HepG2 (cell line): ENCODE data around the gene MYO1E. TPM values are rescaled to one million over a fixed set of nuclear protein-coding genes. Genes with fewer than 3 reads are reported as not detected.

Experiments used
- ADNP ChIP-seq: sonication (generic); formaldehyde crosslinking; IDR thresholded peaks from 2 replicates; pipeline ENCODE4 v1.4.0; 2020; ENCODE audit warnings: missing genetic modification reagents
- ARHGAP35 ChIP-seq: sonication (generic); formaldehyde crosslinking; IDR thresholded peaks from 2 replicates; pipeline ENCODE4 v1.9.0; 2022; ENCODE audit warnings: mild to moderate bottlenecking, inconsistent platforms, moderate library complexity, missing genetic modification reagents, borderline replicate concordance
- ATF7 ChIP-seq, 2 experiments: fragments of 450-650 bp in 1 of 2; sonication (generic) in 1 of 2; formaldehyde crosslinking in 1 of 2; IDR thresholded peaks; 2 replicates each; pipeline versions ENCODE4 v1.4.0 to v1.6.1; 2016 to 2020; ENCODE audit warnings: antibody characterized with exemption in 1 of 2, mild to moderate bottlenecking in 1 of 2, missing genetic modification reagents in 1 of 2
- BCL3 ChIP-seq: sonication (generic); formaldehyde crosslinking; IDR thresholded peaks from 2 replicates; pipeline ENCODE4 v1.5.1; 2020; ENCODE audit warnings: mild to moderate bottlenecking, missing genetic modification reagents, moderate library complexity
- ETV6 ChIP-seq: sonication (generic); formaldehyde crosslinking; conservative IDR thresholded peaks from 2 replicates; pipeline ENCODE4 v1.4.0; 2020; ENCODE audit warnings: missing genetic modification reagents
- GLMP ChIP-seq: sonication (generic); formaldehyde crosslinking; IDR thresholded peaks from 2 replicates; pipeline ENCODE4 v1.9.0; 2021; ENCODE audit warnings: missing genetic modification reagents, mild to moderate bottlenecking, borderline replicate concordance
- MAZ ChIP-seq, 2 experiments: sonication (generic) in 1 of 2; formaldehyde crosslinking in 1 of 2; IDR thresholded peaks; 2 replicates each; pipeline versions ENCODE4 v1.5.0 to v1.6.1; 2012 to 2020; ENCODE audit warnings: low read depth in 2 of 2, mild to moderate bottlenecking in 2 of 2, borderline replicate concordance in 1 of 2, improper control_type of control experiment in 1 of 2, low read length in 1 of 2, missing genetic modification reagents in 1 of 2, moderate library complexity in 1 of 2
- MEIS2 ChIP-seq: sonication (generic); formaldehyde crosslinking; IDR thresholded peaks from 2 replicates; pipeline ENCODE4 v1.9.0; 2021; ENCODE audit warnings: mild to moderate bottlenecking, missing genetic modification reagents
- NFE2L1 ChIP-seq: sonication (generic); formaldehyde crosslinking; IDR thresholded peaks from 2 replicates; pipeline ENCODE4 v1.4.0; 2020; ENCODE audit warnings: missing genetic modification reagents, mild to moderate bottlenecking, borderline replicate concordance
- NFE2L2 ChIP-seq: fragments of 150-350 bp; IDR thresholded peaks from 2 replicates; pipeline ENCODE4 v1.6.1; 2014; ENCODE audit warnings: low read length
- NR2F1 ChIP-seq, 2 experiments: fragments of 450-650 bp in 1 of 2; formaldehyde crosslinking in 1 of 2; IDR thresholded peaks; 2 replicates each; pipeline versions ENCODE4 v1.5.0 to v1.6.1; 2016 to 2020; ENCODE audit warnings: mild to moderate bottlenecking in 1 of 2, missing compliant biosample characterization in 1 of 2, missing genetic modification reagents in 1 of 2, moderate library complexity in 1 of 2
- PHF5A ChIP-seq: IDR thresholded peaks from one replicate; pipeline ENCODE4 v1.6.1; 2018; ENCODE audit warnings: low read depth, missing genetic modification reagents; ENCODE audit not compliant: unreplicated experiment
- RBM22 ChIP-seq: fragments of 200-400 bp; formaldehyde crosslinking; optimal IDR thresholded peaks from 2 replicates; pipeline ENCODE3; 2017; ENCODE audit warnings: mild to moderate bottlenecking, low read length, moderate library complexity
- RFX1 ChIP-seq: fragments of 450-650 bp; IDR thresholded peaks from 2 replicates; pipeline ENCODE4 v1.6.1; 2017
- RFXAP ChIP-seq: sonication (generic); formaldehyde crosslinking; IDR thresholded peaks from 2 replicates; pipeline ENCODE4 v1.4.0; 2020; ENCODE audit warnings: missing genetic modification reagents, borderline replicate concordance
- SAFB2 ChIP-seq: sonication (generic); formaldehyde crosslinking; IDR thresholded peaks from 2 replicates; pipeline ENCODE4 v1.5.1; 2020; ENCODE audit warnings: missing genetic modification reagents, low read depth, mild to moderate bottlenecking, borderline replicate concordance
- SYNCRIP ChIP-seq: fragments of 200-400 bp; formaldehyde crosslinking; IDR thresholded peaks from 2 replicates; pipeline ENCODE4 v1.6.1; 2018; ENCODE audit warnings: mild to moderate bottlenecking, low read depth, low read length; ENCODE audit not compliant: insufficient read depth
- TBX2 ChIP-seq: sonication (generic); formaldehyde crosslinking; IDR thresholded peaks from 2 replicates; pipeline ENCODE4 v1.5.0; 2020; ENCODE audit warnings: missing genetic modification reagents, mild to moderate bottlenecking, borderline replicate concordance
- ZNF12 ChIP-seq: sonication (generic); formaldehyde crosslinking; IDR thresholded peaks from 2 replicates; pipeline ENCODE4 v1.5.0; 2020; ENCODE audit warnings: missing genetic modification reagents
- ZNF207 ChIP-seq: fragments of 450-650 bp; IDR thresholded peaks from 2 replicates; pipeline ENCODE4 v1.6.1; 2016; ENCODE audit warnings: antibody characterized with exemption, borderline replicate concordance
- ZNF232 ChIP-seq: sonication (generic); formaldehyde crosslinking; IDR thresholded peaks from 2 replicates; pipeline ENCODE4 v1.4.0; 2020; ENCODE audit warnings: missing genetic modification reagents, borderline replicate concordance
- ZNF33B ChIP-seq: sonication (generic); formaldehyde crosslinking; IDR thresholded peaks from 2 replicates; pipeline ENCODE4 v1.5.1; 2020; ENCODE audit warnings: mild to moderate bottlenecking, missing genetic modification reagents
- ZNF543 ChIP-seq: sonication (generic); formaldehyde crosslinking; IDR thresholded peaks from 2 replicates; pipeline ENCODE4 v1.4.0; 2020; ENCODE audit warnings: mild to moderate bottlenecking, missing genetic modification reagents
- ZNF709 ChIP-seq: sonication (generic); formaldehyde crosslinking; IDR thresholded peaks from 2 replicates; pipeline ENCODE4 v1.5.0; 2020; ENCODE audit warnings: mild to moderate bottlenecking, missing genetic modification reagents
- polyA plus RNA-seq, 8 experiments: library from polyadenylated mRNA; depleted of rRNA in 3 of 8; stranded (reverse) in 7 of 8; unstranded in 1 of 8; fragments of >200 nt; fragmentation: Illumina TruSeq in 4 of 8; extraction: Trizol in 4 of 8; gene quantifications; 2 replicates each; pipeline versions ENCODE4 v1.2.1 to v1.2.3, GENCODE V29; 2011 to 2016; ENCODE audit warnings: low read depth in 4 of 8, missing spikeins in 1 of 8, mixed read lengths in 1 of 8; ENCODE audit not compliant: insufficient read depth in 1 of 8
- total RNA-seq, 5 experiments: library from RNA; depleted of rRNA; stranded (reverse); fragments of >200 nt; fragmentation: Illumina TruSeq; extraction: Trizol; gene quantifications; 2 replicates each; pipeline ENCODE4 v1.2.3, GENCODE V29; 2016; ENCODE audit warnings: low read depth in 1 of 5
- TF ChIP-seq, protein P1 (sequence below): IDR thresholded peaks from 2 replicates; pipeline ENCODE4 v1.6.1; 2012; ENCODE audit warnings: low read length, improper control_type of control experiment

The MYO1E gene
- total and polyA plus RNA-seq, 2 of the 13 experiments (the other 11 are each of a cell fraction or from before 2014, with no cell fraction given), result 15.7 to 25.1 TPM

DNA sequence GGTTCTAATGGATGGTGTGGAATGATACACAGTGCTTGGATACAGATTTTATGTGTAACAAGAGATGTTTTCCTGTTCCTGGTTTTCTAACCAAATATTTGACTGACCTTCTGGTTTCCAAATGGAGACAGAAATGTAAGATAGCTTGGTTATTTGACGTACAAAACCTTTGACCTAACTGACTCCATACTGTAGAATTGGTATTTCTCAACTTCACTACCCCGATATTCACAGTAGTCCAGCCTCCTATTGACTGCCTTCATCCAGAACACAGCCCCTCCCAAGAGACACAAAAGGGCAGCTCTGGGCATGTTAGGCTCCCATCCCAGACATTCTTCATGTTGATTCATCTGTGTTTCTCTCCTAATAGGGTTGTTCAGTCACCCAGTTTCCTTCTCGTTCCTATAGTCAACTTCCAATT is 33.4 kb downstream of the MYO1E start (continued):
- TF ChIP-seq RFXAP (CRISPR knock-in tag), result no peak
- peak; percentile 57 to 60; a peak in 2 of 4 replicates for TF ChIP-seq NR2F1 (CRISPR knock-in tag; IDR thresholded peaks at IDR 0.05)
- TF ChIP-seq MEIS2 (CRISPR knock-in tag), result no peak
- no peak for TF ChIP-seq ZNF232 (CRISPR knock-in tag)
- TF ChIP-seq ZNF12 (CRISPR knock-in tag), result no peak
- TF ChIP-seq, protein P1, sequence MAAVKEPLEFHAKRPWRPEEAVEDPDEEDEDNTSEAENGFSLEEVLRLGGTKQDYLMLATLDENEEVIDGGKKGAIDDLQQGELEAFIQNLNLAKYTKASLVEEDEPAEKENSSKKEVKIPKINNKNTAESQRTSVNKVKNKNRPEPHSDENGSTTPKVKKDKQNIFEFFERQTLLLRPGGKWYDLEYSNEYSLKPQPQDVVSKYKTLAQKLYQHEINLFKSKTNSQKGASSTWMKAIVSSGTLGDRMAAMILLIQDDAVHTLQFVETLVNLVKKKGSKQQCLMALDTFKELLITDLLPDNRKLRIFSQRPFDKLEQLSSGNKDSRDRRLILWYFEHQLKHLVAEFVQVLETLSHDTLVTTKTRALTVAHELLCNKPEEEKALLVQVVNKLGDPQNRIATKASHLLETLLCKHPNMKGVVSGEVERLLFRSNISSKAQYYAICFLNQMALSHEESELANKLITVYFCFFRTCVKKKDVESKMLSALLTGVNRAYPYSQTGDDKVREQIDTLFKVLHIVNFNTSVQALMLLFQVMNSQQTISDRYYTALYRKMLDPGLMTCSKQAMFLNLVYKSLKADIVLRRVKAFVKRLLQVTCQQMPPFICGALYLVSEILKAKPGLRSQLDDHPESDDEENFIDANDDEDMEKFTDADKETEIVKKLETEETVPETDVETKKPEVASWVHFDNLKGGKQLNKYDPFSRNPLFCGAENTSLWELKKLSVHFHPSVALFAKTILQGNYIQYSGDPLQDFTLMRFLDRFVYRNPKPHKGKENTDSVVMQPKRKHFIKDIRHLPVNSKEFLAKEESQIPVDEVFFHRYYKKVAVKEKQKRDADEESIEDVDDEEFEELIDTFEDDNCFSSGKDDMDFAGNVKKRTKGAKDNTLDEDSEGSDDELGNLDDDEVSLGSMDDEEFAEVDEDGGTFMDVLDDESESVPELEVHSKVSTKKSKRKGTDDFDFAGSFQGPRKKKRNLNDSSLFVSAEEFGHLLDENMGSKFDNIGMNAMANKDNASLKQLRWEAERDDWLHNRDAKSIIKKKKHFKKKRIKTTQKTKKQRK, result no peak
- no peak for TF ChIP-seq BCL3 (CRISPR knock-in tag)
- TF ChIP-seq ZNF543 (CRISPR knock-in tag), result no peak
- no peak for TF ChIP-seq ZNF33B
- no peak for TF ChIP-seq RFX1
- no peak for TF ChIP-seq RBM22
- no peak for TF ChIP-seq NFE2L2
- no peak for TF ChIP-seq ZNF709 (CRISPR knock-in tag)
- no peak for TF ChIP-seq ETV6 (CRISPR knock-in tag)
- TF ChIP-seq MAZ (IDR thresholded peaks at IDR 0.05; ENCODE audit: borderline replicate concordance, low read depth, low read length), result no peak
- TF ChIP-seq MAZ (CRISPR knock-in tag; IDR thresholded peaks at IDR 0.05; ENCODE audit: low read depth), result no peak
- no peak for TF ChIP-seq ZNF207
- TF ChIP-seq ATF7 (IDR thresholded peaks at IDR 0.05), result no peak
- no peak for TF ChIP-seq ATF7 (CRISPR knock-in tag; IDR thresholded peaks at IDR 0.05)
- TF ChIP-seq ADNP (CRISPR knock-in tag), result no peak
- TF ChIP-seq SAFB2 (CRISPR knock-in tag), result no peak
- no peak for TF ChIP-seq TBX2 (CRISPR knock-in tag)
- TF ChIP-seq NFE2L1 (CRISPR knock-in tag), result no peak
- no peak for TF ChIP-seq ARHGAP35
- no peak for TF ChIP-seq PHF5A (CRISPR knock-in tag)
- TF ChIP-seq SYNCRIP, result no peak
- no peak for TF ChIP-seq GLMP (CRISPR knock-in tag)
